HepG2 (cell line): ENCODE data around the gene UBE3B. TPM values are rescaled to one million over a fixed set of nuclear protein-coding genes. Genes with fewer than 3 reads are reported as not detected.

Source experiments
- ATAC-seq: fragments of 200-7000 bp; cut with Tn5 transposase; 3 replicates; pipeline ENCODE4 v1.9.1; 2020; ENCODE audit warnings: mild to moderate bottlenecking, moderate library complexity
- BruUV-seq: library from RNA; stranded (reverse); fragments of 400-500 nt; replicated peaks from 2 replicates; lab custom pipeline; 2021; lab: Mats Ljungman, UMichigan
- CTCF ChIA-PET: fragments of 300-600 bp; formaldehyde crosslinking; extraction: SDS; loops from one replicate; lab custom pipeline; 2021; ENCODE audit warnings: low total read pairs, inconsistent platforms, low intra/inter-chr PET ratio; lab: Yijun Ruan, JAX
- POLR2A ChIA-PET: fragments of 350-600 bp; sonication (Branson Sonifier 250); formaldehyde crosslinking; loops from one replicate; lab custom pipeline; 2020; ENCODE audit warnings: antibody characterized with exemption, inconsistent platforms; lab: Yijun Ruan, JAX
- DNase-seq: peaks from one replicate; pipeline ENCODE4 v3.0.0-alpha.2; 2015; ENCODE audit warnings: low spot score
- FAIRE-seq: peaks from 3 replicates; lab custom pipeline; 2011; peaks lifted over from hg19 to GRCh38; lab: Jason Lieb, UNC
- H2AFZ ChIP-seq: one replicate; pipeline ENCODE4 v1.6.1; 2011; ENCODE audit warnings: low read length, inconsistent platforms
- H3K27ac ChIP-seq: fragments of 300-600 bp; 3 replicates; pipeline ENCODE4 v1.8.0; 2011; ENCODE audit warnings: mixed run types, mild to moderate bottlenecking, mixed read lengths, low read length, inconsistent platforms; ENCODE audit not compliant: insufficient read depth; ENCODE audit errors: extremely low read length
- H3K27me3 ChIP-seq, 2 experiments: fragments of 200-600 bp in 1 of 2; 2 replicates in 1 of 2; 3 replicates in 1 of 2; pipeline versions ENCODE4 v1.6.0 to v1.8.0; 2011; ENCODE audit warnings: low read length in 2 of 2, mild to moderate bottlenecking in 2 of 2, moderate library complexity in 2 of 2, inconsistent platforms in 1 of 2; ENCODE audit not compliant: insufficient read depth in 2 of 2, control insufficient read depth in 1 of 2
- H3K36me3 ChIP-seq, 2 experiments: fragments of 200-600 bp in 1 of 2; replicated peaks in 1 of 2; 2 replicates in 1 of 2; 3 replicates in 1 of 2; pipeline versions ENCODE4 v1.5.1 to v1.8.0; 2011; ENCODE audit warnings: low read length in 2 of 2, inconsistent platforms in 1 of 2; ENCODE audit not compliant: insufficient read depth in 2 of 2, control insufficient read depth in 1 of 2
- H3K4me1 ChIP-seq: 2 replicates; pipeline ENCODE4 v1.5.1; 2012; ENCODE audit warnings: low read length, inconsistent platforms; ENCODE audit not compliant: insufficient read depth
- H3K4me2 ChIP-seq: 2 replicates; pipeline ENCODE4 v1.6.0; 2011; ENCODE audit warnings: low read depth, low read length, inconsistent platforms
- H3K4me3 ChIP-seq, 3 experiments: fragments of 200-600 bp in 1 of 3; sonication (generic), shearing (Covaris generic) in 1 of 3; replicated peaks in 1 of 3; 2 replicates each; pipeline ENCODE4 v1.5.1; 2011 to 2016; ENCODE audit warnings: low read length in 3 of 3, inconsistent platforms in 2 of 3, low read depth in 2 of 3, mild to moderate bottlenecking in 2 of 3, control low read depth in 1 of 3, mixed read lengths in 1 of 3; ENCODE audit not compliant: insufficient read depth in 1 of 3
- H3K79me2 ChIP-seq: one replicate; pipeline ENCODE4 v1.6.1; 2011; ENCODE audit warnings: low read length, inconsistent platforms; ENCODE audit not compliant: insufficient read depth
- H3K9ac ChIP-seq: 2 replicates; pipeline ENCODE4 v1.6.0; 2011; ENCODE audit warnings: mild to moderate bottlenecking, low read depth, low read length, inconsistent platforms; ENCODE audit not compliant: insufficient read depth
- H3K9me3 ChIP-seq: 2 replicates; pipeline ENCODE4 v1.5.1; 2012; ENCODE audit warnings: mild to moderate bottlenecking, low read length
- H4K20me1 ChIP-seq: 2 replicates; pipeline ENCODE4 v1.6.0; 2011; ENCODE audit warnings: inconsistent platforms, mild to moderate bottlenecking, low read length, moderate library complexity; ENCODE audit not compliant: insufficient read depth
- AKAP8 ChIP-seq: sonication (generic); formaldehyde crosslinking; IDR thresholded peaks from 2 replicates; pipeline ENCODE4 v1.5.1; 2020; ENCODE audit warnings: mild to moderate bottlenecking, missing genetic modification reagents
- BCL6 ChIP-seq: IDR thresholded peaks from 2 replicates; pipeline ENCODE4 v1.6.1; 2016; ENCODE audit warnings: missing genetic modification reagents, missing compliant biosample characterization
- CTCF ChIP-seq: sonication (generic); formaldehyde crosslinking; IDR thresholded peaks from 2 replicates; pipeline ENCODE4 v1.5.0; 2020; ENCODE audit warnings: mild to moderate bottlenecking, missing genetic modification reagents, moderate library complexity
- DRAP1 ChIP-seq: IDR thresholded peaks from 2 replicates; pipeline ENCODE4 v1.6.1; 2016; ENCODE audit warnings: missing genetic modification reagents, missing compliant biosample characterization
- FOSL2 ChIP-seq: sonication (generic); formaldehyde crosslinking; IDR thresholded peaks from 2 replicates; pipeline ENCODE4 v1.4.0; 2020; ENCODE audit warnings: missing genetic modification reagents
- FOXA1 ChIP-seq, 2 experiments: fragments of 450-650 bp in 1 of 2; sonication (generic) in 1 of 2; formaldehyde crosslinking in 1 of 2; IDR thresholded peaks; 2 replicates each; pipeline versions ENCODE4 v1.4.0 to v1.6.1; 2016 to 2020; ENCODE audit warnings: missing genetic modification reagents in 1 of 2
- FOXK1 ChIP-seq: sonication (generic); formaldehyde crosslinking; IDR thresholded peaks from 2 replicates; pipeline ENCODE4 v1.4.0; 2020; ENCODE audit warnings: low read depth, missing genetic modification reagents, borderline replicate concordance
- HNRNPLL ChIP-seq: fragments of 200-400 bp; formaldehyde crosslinking; IDR thresholded peaks from 2 replicates; pipeline ENCODE4 v1.6.1; 2017; ENCODE audit warnings: mild to moderate bottlenecking, low read depth, low read length; ENCODE audit not compliant: poor library complexity, severe bottlenecking
- JUN ChIP-seq: sonication (generic); formaldehyde crosslinking; IDR thresholded peaks from 2 replicates; pipeline ENCODE4 v1.4.0; 2020; ENCODE audit warnings: mild to moderate bottlenecking, missing genetic modification reagents
- KMT2B ChIP-seq: IDR thresholded peaks from 2 replicates; pipeline ENCODE4 v1.6.1; 2016; ENCODE audit warnings: missing genetic modification reagents, missing compliant biosample characterization
- MIER3 ChIP-seq: IDR thresholded peaks from 2 replicates; pipeline ENCODE4 v1.6.1; 2016; ENCODE audit warnings: missing compliant biosample characterization, borderline replicate concordance
- RARA ChIP-seq: IDR thresholded peaks from 2 replicates; pipeline ENCODE4 v1.6.1; 2016; ENCODE audit warnings: missing genetic modification reagents, missing compliant biosample characterization
- RXRB ChIP-seq: IDR thresholded peaks from 2 replicates; pipeline ENCODE4 v1.6.1; 2016; ENCODE audit warnings: borderline replicate concordance, missing genetic modification reagents, missing compliant biosample characterization
- SALL1 ChIP-seq: sonication (generic); formaldehyde crosslinking; IDR thresholded peaks from 2 replicates; pipeline ENCODE4 v1.8.0; 2022; ENCODE audit warnings: mild to moderate bottlenecking, missing genetic modification reagents
- SOX6 ChIP-seq, 2 experiments: fragments of 450-650 bp in 1 of 2; sonication (generic) in 1 of 2; formaldehyde crosslinking in 1 of 2; IDR thresholded peaks; 2 replicates each; pipeline versions ENCODE4 v1.4.0 to v1.6.1; 2017 to 2020; ENCODE audit warnings: antibody characterized with exemption in 1 of 2, mild to moderate bottlenecking in 1 of 2, missing genetic modification reagents in 1 of 2
- SRY ChIP-seq: sonication (generic); formaldehyde crosslinking; IDR thresholded peaks from 2 replicates; pipeline ENCODE4 v1.8.0; 2022; ENCODE audit warnings: mild to moderate bottlenecking, missing genetic modification reagents
- TOPORS ChIP-seq: sonication (generic); formaldehyde crosslinking; IDR thresholded peaks from 2 replicates; pipeline ENCODE4 v1.8.0; 2023; ENCODE audit warnings: mild to moderate bottlenecking, missing genetic modification reagents
- XRCC5 ChIP-seq: fragments of 200-400 bp; formaldehyde crosslinking; optimal IDR thresholded peaks from 2 replicates; pipeline ENCODE3; 2017; ENCODE audit warnings: mild to moderate bottlenecking, low read length
- ZFP36 ChIP-seq: fragments of 150-350 bp; IDR thresholded peaks from 2 replicates; pipeline ENCODE4 v1.6.1; 2018; ENCODE audit warnings: borderline replicate concordance, low read length, low read depth; ENCODE audit not compliant: partially characterized antibody
- ZNF3 ChIP-seq: IDR thresholded peaks from 2 replicates; pipeline ENCODE4 v1.7.0; 2017; ENCODE audit warnings: inconsistent platforms
- ZNF614 ChIP-seq: IDR thresholded peaks from 2 replicates; pipeline ENCODE4 v1.6.1; 2018; ENCODE audit warnings: missing biosample characterization, missing genetic modification reagents, inconsistent platforms, borderline replicate concordance
- WGBS: methylation state at CpG from one replicate; pipeline ENCODE4 v1.1.6; 2017; ENCODE audit warnings: low lambda C conversion rate; 5-methylcytosine and 5-hydroxymethylcytosine counted together
- in situ Hi-C: cut with HindIII; loops from 2 replicates; pipeline ENCODE4 v1.10.0; 2017; ENCODE audit warnings: low pct_unique_long_range_greater_than_20kb; ENCODE audit not compliant: extremely low pct_ligation_motif_present
- intact Hi-C: fragments of 100-400 bp; cut with micrococcal nuclease; formaldehyde crosslinking; loops from one replicate; pipeline ENCODE4 v1.10.0; 2022; ENCODE audit not compliant: unreplicated experiment
- polyA plus RNA-seq, 8 experiments: library from polyadenylated mRNA; depleted of rRNA in 3 of 8; stranded (reverse) in 7 of 8; unstranded in 1 of 8; fragments of >200 nt; fragmentation: Illumina TruSeq in 4 of 8; extraction: Trizol in 4 of 8; gene quantifications; 2 replicates each; pipeline versions ENCODE4 v1.2.1 to v1.2.3, GENCODE V29; 2011 to 2016; ENCODE audit warnings: low read depth in 4 of 8, missing spikeins in 1 of 8, mixed read lengths in 1 of 8; ENCODE audit not compliant: insufficient read depth in 1 of 8
- total RNA-seq, 5 experiments: library from RNA; depleted of rRNA; stranded (reverse); fragments of >200 nt; fragmentation: Illumina TruSeq; extraction: Trizol; gene quantifications; 2 replicates each; pipeline ENCODE4 v1.2.3, GENCODE V29; 2016; ENCODE audit warnings: low read depth in 1 of 5

UBE3B gene
- total and polyA plus RNA-seq, 2 of the 13 experiments (the other 11 are each of a cell fraction or from before 2014, with no cell fraction given), result 22.7 to 25.3 TPM

GRCh38 chr12:109428037-109428629 is 49.3 kb upstream of the UBE3B start:
- ATAC-seq (peak; percentile 84), FAIRE-seq (peak; percentile 93), DNase-seq (peak; percentile 62)
- 11% methylated on average over 8 of the region's 8 CpGs for WGBS
- BruUV-seq, result no TSS peak
- POLR2A ChIA-PET, result interaction anchor here (0.6 kb wide), 1 partner anchor 22 kb away, joined by 4 read pairs; no protein-coding TSS in a partner anchor
- H3K36me3 ChIP-seq, result no peaks in the 10 kb centered on the region
- no peak overlapping the region for H2AFZ ChIP-seq
- no peak overlapping the region for H3K27ac ChIP-seq
- no peaks in the 10 kb centered on the region for H3K9me3 ChIP-seq
- peaks cover 15% of the 10 kb centered on the region for H3K4me1 ChIP-seq
- H3K9ac ChIP-seq, result no peak overlapping the region
- H3K4me2 ChIP-seq, result no peak overlapping the region
- H3K79me2 ChIP-seq, result no peaks in the 10 kb centered on the region
- intact Hi-C loops (loop anchor here (1.0 kb wide), 1 partner anchor 66 kb away; no protein-coding TSS in a partner anchor), in situ Hi-C loops (loop anchor here (5.0 kb wide), 1 partner anchor 349 kb away; no protein-coding TSS in a partner anchor)
- H3K27me3 ChIP-seq, result no peaks in the 10 kb centered on the region; a peak in 1 of 5 replicates
- H3K4me3 ChIP-seq, result no peak overlapping the region
- CTCF ChIA-PET, result interaction anchor here (1.2 kb wide), 1 partner anchor 34 kb away, joined by 3 read pairs; no protein-coding TSS in a partner anchor
- H4K20me1 ChIP-seq, result no peaks in the 10 kb centered on the region
- TF ChIP-seq RARA (CRISPR knock-in tag) (0 out of 2 replicates have a peak, but pooled peaks have one; percentile 18), FOXA1 (IDR thresholded peaks at IDR 0.05) (no peak), FOXA1 (CRISPR knock-in tag; IDR thresholded peaks at IDR 0.05) (0 out of 2 replicates have a peak, but pooled peaks have one; percentile 29), KMT2B (CRISPR knock-in tag) (no peak), AKAP8 (CRISPR knock-in tag) (no peak), SRY (CRISPR knock-in tag) (no peak), FOSL2 (CRISPR knock-in tag) (0 out of 2 replicates have a peak, but pooled peaks have one; percentile 21), CTCF (CRISPR knock-in tag) (peak; percentile 90), ZFP36 (no peak), FOXK1 (CRISPR knock-in tag) (peak; percentile 62; the same call in 1 of the 2 replicates), SOX6 (IDR thresholded peaks at IDR 0.05) (no peak), SOX6 (CRISPR knock-in tag; IDR thresholded peaks at IDR 0.05) (0 out of 2 replicates have a peak, but pooled peaks have one; percentile 20), ZNF614 (peak; percentile 54; the same call in 1 of the 2 replicates), SALL1 (0 out of 2 replicates have a peak, but pooled peaks have one; percentile 26), DRAP1 (0 out of 2 replicates have a peak, but pooled peaks have one; percentile 23), ZNF3 (CRISPR knock-in tag) (0 out of 2 replicates have a peak, but pooled peaks have one; percentile 45), RXRB (CRISPR knock-in tag) (peak; percentile 12; the same call in 1 of the 2 replicates), JUN (CRISPR knock-in tag) (no peak), XRCC5 (peak; percentile 91), TOPORS (no peak), BCL6 (0 out of 2 replicates have a peak, but pooled peaks have one; percentile 32), MIER3 (CRISPR knock-in tag) (no peak), HNRNPLL (peak; percentile 29)
